Dedifferentiated amniotic fluid mesenchymal stem cell (primary cell): ENCODE data around the gene KIAA0930.

Experiments used
- DNase-seq: peaks from one replicate; pipeline ENCODE4 v3.0.0-alpha.2; 2016; ENCODE audit errors: extremely low spot score

Gene KIAA0930

DNA sequence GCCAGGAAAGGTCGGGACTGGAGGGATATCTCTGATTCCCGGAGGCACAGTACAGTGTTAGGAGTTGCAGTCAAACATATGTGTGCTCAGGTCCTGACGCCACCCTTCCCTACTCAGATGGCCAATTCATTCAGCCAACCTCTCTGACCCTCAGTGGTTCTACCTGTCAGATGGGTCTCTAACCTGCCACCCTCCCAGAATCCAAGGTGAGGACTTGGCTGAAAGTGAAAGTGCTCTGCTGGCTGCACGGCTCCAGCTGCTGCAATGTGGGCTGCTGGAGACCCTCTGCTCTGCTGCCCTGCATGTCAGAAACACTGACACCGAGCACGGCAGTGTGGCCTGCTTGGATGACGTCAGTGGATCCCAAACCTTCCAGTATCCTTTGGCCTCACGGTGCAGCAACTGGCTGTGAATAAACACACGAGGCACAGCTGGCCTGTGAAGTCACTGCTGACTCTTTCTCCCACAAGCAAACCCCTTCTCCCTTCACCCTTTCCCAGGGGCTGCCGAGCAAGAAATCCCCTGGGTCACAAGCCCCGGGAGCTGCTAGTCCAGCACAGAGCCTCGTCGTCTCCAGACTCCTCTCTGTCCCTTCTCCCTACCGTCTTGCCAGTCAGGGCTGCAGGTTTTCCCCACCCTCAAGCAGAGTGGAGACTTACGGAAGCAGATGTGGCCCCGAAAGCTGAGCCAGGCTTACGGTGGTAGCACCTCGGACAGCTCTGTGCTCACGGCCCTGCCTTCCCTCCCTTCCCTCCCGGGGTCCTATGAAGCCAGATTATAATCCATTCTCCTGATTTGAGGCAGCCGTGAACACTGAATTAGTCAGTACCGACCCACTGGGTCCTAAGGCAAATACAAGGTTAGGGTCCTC, 24.3 kb downstream of the KIAA0930 start:
- no peak for DNase-seq

DNA sequence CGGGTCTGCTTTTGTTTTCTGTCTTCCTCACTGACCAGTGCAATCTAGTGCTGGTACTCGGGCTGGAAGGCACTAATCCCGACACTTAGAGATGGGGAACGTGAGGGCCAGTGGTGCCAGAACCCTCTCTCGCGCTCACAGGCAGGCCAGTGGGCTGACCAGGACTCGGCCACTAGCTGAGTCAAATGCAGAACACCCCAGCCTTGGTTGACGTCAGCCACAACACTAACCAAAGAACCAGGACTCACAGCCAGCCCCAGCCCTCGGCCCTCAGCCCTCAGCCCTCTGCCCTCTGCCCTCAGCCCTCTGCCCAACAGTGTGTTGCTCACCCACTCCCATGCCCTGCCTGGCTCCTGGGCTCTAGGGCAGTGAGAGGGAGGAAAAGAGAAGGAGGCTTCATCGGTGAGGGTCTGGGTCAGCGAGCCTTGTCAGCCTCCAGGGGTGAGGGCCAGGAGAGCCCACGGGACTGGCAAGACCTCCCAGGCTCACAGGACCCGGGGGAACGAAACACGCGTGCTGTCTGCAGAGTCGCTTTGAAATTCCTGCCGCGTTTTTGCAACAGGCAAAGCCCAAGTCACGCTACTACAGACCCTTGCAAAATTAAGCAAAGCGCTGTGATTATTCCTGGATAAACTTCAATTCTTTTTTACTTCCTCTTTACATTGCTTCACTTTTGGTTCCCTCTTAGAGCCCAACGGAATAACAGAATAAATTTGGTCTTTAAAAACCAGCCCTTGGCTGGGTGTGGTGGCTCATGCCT, 27.5 kb downstream of the KIAA0930 start:
- no peak for DNase-seq

- peak; percentile 90 for DNase-seq
Measured at GRCh38 chr22:45212306-45212709, 28.4 kb downstream of the KIAA0930 start.

DNA sequence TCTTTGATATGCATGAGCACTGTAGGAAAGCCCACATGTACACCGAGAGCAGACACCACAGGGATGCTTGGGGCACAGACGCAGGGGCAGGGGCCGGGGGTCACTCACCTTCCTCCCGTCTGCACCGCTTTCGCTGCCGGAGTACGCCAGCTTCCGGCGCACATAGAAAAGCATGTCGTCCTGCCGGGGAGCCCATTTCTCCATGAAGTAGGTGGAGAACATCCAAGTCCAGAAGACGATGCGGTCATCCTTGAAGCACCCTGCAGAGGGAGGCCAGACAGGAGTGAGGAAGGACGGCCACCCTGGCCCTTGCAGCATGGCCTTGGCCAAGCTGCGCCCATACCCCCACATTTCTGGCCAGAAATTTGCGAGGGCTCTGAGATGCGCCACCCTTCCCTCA, 28.8 kb downstream of the KIAA0930 start:
- DNase-seq: no peak

GRCh38 chr22:45211435-45211834, 29.3 kb downstream of the KIAA0930 start:
- DNase-seq: no peak

DNA sequence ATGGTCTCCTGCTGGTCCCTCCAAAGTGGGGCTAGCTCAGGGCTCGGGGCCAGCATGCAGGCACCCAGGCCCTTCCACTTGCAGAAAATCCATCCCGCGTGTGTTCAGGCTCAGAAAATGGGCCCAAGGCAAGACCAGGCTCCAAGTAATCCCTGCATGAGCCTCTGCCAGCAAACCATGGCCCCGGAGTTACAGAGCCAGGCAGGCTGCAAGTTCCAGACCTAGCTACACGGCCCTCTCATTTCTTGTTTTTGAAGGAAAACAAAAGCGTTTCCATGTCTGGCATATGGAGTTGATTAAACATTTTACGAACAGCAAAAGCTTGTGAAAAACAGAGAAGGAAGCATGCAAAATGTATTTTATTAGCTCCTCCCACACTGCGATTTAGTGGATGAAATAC, 29.7 kb downstream of the KIAA0930 start:
- peak; percentile 77 for DNase-seq

DNA sequence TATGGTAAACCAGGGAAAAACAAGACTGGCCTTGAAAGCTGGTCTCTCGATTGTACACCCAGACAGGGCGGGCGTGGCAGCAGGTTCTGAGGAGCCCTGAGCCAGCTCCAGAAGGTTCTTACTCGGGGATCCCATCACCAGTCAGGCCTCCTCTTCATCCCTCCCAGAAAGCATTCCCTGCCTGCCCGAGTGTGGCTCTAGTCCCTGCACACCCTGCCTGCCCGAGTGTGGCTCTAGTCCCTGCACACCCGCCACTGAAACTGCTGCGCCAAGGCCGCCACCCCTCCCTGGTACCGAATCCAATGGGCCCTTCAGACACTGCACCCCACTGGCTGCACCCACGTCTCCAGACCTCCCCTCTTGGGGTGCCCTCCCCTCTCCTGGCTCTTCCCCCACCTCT, 30.1 kb downstream of the KIAA0930 start:
- no peak for DNase-seq

DNA sequence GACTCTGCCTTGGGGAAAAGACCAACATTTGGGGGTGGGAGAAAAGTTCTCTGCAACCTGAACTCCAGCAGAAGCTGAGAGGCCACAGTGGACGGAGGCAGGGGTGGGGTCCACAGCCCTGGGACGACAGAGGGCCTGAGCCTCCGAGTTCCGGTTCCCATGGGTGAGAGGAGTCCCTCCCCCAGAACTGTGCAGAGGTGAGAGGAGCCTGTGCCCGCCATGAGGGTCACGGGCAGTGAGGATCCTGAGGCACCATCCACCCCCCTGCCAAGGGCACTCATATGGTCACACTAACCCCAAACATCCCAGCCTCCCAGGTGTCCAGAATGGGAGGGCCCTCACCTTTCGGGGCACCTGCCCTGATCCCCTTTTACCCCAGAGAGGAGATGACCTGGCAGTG, 30.5 kb downstream of the KIAA0930 start:
- no peak for DNase-seq

- no peak for DNase-seq
Measured at GRCh38 chr22:45208993-45209838, 31.5 kb downstream of the KIAA0930 start.

DNA sequence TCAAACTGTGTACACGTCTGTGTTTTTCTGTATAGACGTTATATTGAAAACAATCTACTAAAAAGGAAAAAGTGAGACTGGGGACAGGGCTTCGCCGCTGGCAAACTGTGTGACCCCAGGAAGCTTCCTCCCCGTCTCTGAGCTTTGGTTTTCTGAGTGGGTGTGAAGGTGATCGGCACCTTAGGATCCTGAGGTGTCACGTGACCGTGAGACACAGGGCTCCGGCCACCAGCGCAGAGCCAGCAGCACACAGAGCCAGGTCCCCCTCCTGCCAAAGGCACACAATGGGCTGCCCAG, 32.0 kb downstream of the KIAA0930 start:
- DNase-seq: no peak

DNA sequence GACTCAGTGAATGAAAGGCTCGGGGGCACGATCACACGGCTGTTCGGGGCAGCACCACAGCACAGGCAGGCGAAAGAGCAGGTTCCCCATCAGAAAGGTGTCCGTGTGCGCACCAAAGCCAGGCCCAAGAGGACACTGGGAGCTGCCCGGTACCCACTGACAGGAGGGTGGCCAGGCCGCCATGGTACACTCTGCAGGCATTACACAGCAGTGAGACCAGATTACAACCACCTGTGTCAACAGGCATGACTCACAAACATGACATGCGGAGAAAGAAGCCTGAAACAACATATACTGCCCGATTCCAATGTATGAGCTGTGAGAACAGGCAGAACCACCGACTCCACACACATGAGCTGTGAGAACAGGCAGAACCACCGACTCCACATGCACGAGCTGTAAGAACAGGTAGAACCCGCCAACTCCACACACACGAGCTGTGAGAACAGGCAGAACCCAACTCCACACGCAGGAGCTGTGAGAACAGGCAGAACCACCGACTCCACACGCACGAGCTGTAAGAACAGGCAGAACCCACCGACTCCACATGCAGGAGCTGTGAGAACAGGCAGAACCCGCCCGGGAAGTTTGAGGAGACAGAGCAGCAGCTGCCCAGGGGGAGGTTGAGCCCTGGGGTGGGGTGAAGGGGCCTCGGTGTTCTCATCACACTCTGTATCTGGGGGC, 32.6 kb downstream of the KIAA0930 start:
- DNase-seq: no peak

- DNase-seq: no peak
Measured at GRCh38 chr22:45207533-45207932, 33.2 kb downstream of the KIAA0930 start.

DNA sequence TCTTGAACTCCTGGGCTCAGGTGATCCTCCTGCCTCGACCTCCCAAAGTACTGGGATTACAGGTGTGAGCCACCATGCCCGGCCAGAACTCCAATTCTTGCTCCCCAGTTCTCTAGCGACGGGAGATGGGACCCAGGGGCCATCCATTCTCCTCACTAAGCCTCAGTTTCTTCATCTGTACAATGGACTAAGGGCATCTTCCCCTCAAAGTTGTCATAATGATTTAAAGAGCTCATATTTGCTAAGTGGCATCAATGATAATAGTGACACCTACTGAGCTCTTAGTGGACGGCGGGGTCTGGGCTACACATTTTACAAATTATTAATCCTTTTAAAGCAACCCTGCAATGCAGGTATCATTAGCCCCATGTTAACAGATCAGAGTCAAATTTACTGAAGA, 34.5 kb downstream of the KIAA0930 start:
- DNase-seq: no peak

GRCh38 chr22:45205276-45205925, 35.3 kb downstream of the KIAA0930 start:
- DNase-seq: no peak

DNA sequence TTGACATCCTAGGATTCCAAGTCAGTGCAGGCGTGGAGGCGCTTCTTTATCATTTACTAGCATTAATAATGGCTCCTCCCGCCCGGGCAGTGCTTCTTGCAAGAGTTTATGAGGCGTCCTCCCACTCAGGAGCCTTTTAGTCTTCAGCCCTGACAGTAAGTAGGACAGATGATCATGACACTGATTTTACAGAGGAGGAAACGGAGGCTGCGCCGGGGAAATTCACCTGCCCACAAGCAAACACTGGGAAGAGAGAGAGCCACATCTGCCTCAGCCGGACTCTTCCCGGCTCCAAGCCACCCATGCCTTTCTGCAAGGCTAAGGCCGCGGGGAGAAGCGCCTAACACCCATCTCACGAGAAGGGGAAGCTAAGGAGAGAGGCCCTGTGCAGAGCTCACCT, 35.9 kb downstream of the KIAA0930 start:
- no peak for DNase-seq

DNA sequence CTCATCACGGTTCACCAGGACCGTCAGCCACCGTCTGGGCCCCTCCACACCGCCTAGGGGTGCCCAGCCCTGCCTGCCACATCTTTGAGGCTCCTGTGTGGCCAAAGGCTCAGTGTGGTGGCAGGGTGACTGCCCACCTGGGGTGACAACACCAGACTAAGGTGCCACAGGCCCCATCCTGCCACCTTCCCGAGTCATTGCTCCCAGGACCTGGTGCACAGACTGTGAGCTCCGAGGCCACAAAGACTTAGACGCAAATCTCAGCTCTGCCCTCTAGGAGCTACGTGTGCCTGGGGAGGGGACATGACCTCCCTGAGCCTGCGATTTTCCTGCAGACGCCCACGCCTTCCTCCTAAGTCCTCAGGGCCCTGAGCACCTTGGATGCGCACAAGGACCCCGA, 36.5 kb downstream of the KIAA0930 start:
- no peak for DNase-seq

DNA sequence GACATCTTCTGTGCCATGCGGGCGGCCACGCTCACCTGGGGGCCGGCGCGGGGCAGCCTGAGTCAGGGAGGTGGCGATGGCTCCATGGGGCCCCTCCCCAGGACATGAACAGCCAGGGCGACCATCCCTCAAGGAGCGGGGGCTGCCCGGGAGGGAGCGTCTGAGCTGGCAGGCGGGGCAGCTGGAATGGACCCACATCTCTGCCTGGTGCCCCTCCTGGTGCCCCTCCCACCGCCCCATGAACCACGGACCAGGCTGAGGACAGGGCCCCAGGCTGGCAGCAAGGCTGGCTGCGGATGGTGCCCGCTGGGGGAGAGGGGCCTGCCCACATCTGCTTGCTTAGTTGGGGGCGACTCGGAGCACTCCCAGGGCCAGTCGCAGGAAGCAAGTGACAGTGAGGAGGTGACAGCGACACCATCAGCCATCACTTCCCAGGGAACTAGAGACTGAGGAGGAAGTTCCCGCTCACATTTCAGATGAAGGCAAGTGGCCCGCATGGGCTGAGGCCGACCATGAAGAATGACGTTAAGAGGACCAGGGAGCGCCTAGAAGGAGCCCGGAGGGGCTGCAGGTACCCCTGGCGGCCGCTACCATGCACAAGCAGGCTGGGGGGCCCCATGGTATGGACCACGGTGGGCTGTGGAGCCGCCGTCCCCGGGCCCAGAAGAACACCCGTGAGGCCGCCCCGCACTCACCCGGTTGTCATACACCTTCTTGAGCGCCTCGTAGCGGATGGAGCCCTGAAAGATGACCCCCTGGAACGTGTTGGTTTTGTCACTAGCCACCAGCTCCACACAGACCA, 37.3 kb downstream of the KIAA0930 start:
- DNase-seq: no peak

DNA sequence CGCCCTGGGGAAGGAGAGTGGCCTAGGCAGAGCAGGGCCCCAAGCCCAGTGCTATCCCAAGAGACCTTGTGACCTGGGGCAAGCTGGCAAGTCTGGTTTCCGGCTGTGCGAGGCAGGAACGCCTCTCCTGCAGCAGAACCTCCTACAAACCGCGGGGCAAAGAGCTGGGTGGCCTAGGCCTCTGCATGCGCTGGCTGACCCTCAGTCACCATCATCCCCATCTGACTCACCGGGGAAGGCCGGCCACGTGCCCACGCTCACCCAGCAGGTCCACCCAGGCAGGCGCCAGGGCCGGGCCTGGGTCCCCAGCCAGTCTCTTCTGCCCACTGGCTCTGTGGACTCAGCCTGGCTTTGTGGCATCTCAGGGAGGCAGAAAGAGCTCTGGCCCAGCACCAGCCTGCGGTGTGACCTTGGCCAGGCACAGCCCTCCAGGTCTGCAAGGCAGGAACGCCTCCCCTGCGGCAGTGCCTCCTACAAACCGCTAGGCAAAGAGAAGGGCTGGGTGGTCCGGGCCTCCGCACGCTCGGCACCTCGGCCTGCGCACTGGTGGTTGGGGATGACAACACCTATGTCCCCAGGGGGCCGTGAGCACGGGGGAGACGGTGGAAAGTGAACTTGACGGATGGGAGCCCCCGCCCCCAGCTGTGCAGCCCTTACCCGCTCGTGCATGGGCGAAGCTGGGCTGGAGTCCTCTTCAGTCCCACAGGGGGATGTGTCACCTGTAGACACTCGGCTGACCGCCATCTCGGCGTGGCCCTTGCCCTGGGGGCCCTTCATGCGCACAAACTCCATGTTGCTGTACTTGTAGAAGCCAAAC, 38.2 kb downstream of the KIAA0930 start:
- DNase-seq: no peak

- DNase-seq: no peak
Measured at GRCh38 chr22:45201678-45202332, 38.9 kb downstream of the KIAA0930 start.
